Spinal cord (tissue), 10 donors: ENCODE results near the gene TCEA3. TPM values are rescaled to one million over a fixed set of nuclear protein-coding genes. Genes with fewer than 3 reads are reported as not detected.
A peak's percentile ranks its signal among the peaks of the same experiment; 100 is the strongest.
"Not testable (repeated sequence)": the region's sequence is repeated elsewhere in the genome, so short reads cannot be mapped to it uniquely, and the experiment has no call there.

Source experiments
- DNase-seq, 6 donors: peaks; one replicate each; pipeline versions ENCODE4 v3.0.0 to v3.0.0-alpha.2; 2013 to 2015; ENCODE audit warnings: low spot score in 6 of 6, low read depth in 4 of 6
- H3K27ac ChIP-seq: one replicate; pipeline ENCODE4 v1.5.1; 2013; ENCODE audit warnings: low read depth, low read length, control low read depth
- H3K27me3 ChIP-seq: one replicate; pipeline ENCODE4 v1.6.1; 2013; ENCODE audit warnings: low read length; ENCODE audit not compliant: control insufficient read depth, insufficient read depth
- H3K36me3 ChIP-seq: one replicate; pipeline ENCODE4 v1.6.1; 2013; ENCODE audit warnings: low read length; ENCODE audit not compliant: control insufficient read depth, insufficient read depth
- H3K4me1 ChIP-seq: one replicate; pipeline ENCODE4 v1.6.1; 2013; ENCODE audit warnings: low read length; ENCODE audit not compliant: control insufficient read depth, insufficient read depth
- H3K4me3 ChIP-seq: one replicate; pipeline ENCODE4 v1.5.1; 2013; ENCODE audit warnings: low read depth, low read length, control low read depth
- H3K9me3 ChIP-seq: one replicate; pipeline ENCODE4 v1.6.1; 2013; ENCODE audit warnings: low read length; ENCODE audit not compliant: control insufficient read depth, insufficient read depth
- WGBS: methylation state at CpG from one replicate; pipeline ENCODE4 v1.1.5; 2013; ENCODE audit warnings: missing lambda C conversion rate; ENCODE audit not compliant: insufficient coverage; 5-methylcytosine and 5-hydroxymethylcytosine counted together
- polyA plus RNA-seq, 2 donors: library from polyadenylated mRNA; unstranded; fragments of 120-200 nt; gene quantifications; one replicate each; pipeline ENCODE4 v1.2.1, GENCODE V29; 2013; ENCODE audit not compliant: insufficient read length in 2 of 2
- total RNA-seq, 2 donors: library from RNA; depleted of rRNA in 1 of 2; stranded (reverse); fragments of 120-200 nt in 1 of 2; fragments of >200 nt in 1 of 2; gene quantifications; one replicate each; pipeline versions ENCODE4 v1.2.3 to v1.2.4, GENCODE V29; 2013 to 2014
- donor health status: healthy.

Gene TCEA3
- total and polyA plus RNA-seq, 4 donors, result 9.1 to 32.6 (median 16.6) TPM

GRCh38 chr1:23374079-23374735, 50.3 kb downstream of the TCEA3 start:
- not testable (repeated sequence) for H3K9me3 ChIP-seq, H3K27ac ChIP-seq, DNase-seq, H3K36me3 ChIP-seq, H3K27me3 ChIP-seq, H3K4me3 ChIP-seq
- 89% methylated on average over 12 of the region's 12 CpGs for WGBS
- H3K4me1 ChIP-seq, result peaks cover 40% of the 10 kb centered on the region

- 73% methylated on average over 12 of the region's 13 CpGs for WGBS
- H3K9me3 ChIP-seq, result no peaks in the 10 kb centered on the region
- no peaks in the 10 kb centered on the region for H3K27me3 ChIP-seq
- no peak overlapping the region for H3K4me3 ChIP-seq
- DNase-seq, result no peak
- peak overlapping the region; percentile 99 for H3K27ac ChIP-seq
- peaks cover 4% of the 10 kb centered on the region for H3K36me3 ChIP-seq
- H3K4me1 ChIP-seq, result peaks cover 46% of the 10 kb centered on the region
Observed at GRCh38 chr1:23371987-23372880, 52.3 kb downstream of the TCEA3 start.

- DNase-seq, result peak in 2 of 6 donors; percentile 69 to 71
- H3K4me3 ChIP-seq, result peak overlapping the region; percentile 98
- no peaks in the 10 kb centered on the region for H3K9me3 ChIP-seq
- 12% methylated on average over 13 of the region's 13 CpGs for WGBS
- H3K36me3 ChIP-seq, result peaks cover 4% of the 10 kb centered on the region
- no peaks in the 10 kb centered on the region for H3K27me3 ChIP-seq
- H3K27ac ChIP-seq, result peak overlapping the region; percentile 99
- peaks cover 43% of the 10 kb centered on the region for H3K4me1 ChIP-seq
Observed at GRCh38 chr1:23370709-23371584, 53.6 kb downstream of the TCEA3 start.

- peak overlapping the region; percentile 98 for H3K4me3 ChIP-seq
- no peaks in the 10 kb centered on the region for H3K9me3 ChIP-seq
- peak in 2 of 6 donors; percentile 11 to 22 for DNase-seq
- peak overlapping the region; percentile 99 for H3K27ac ChIP-seq
- H3K27me3 ChIP-seq, result no peaks in the 10 kb centered on the region
- peaks cover 43% of the 10 kb centered on the region for H3K4me1 ChIP-seq
- WGBS, result 19% methylated on average over 3 of the region's 5 CpGs
- peaks cover 6% of the 10 kb centered on the region for H3K36me3 ChIP-seq
Observed at GRCh38 chr1:23370330-23370708, 54.2 kb downstream of the TCEA3 start.

GRCh38 chr1:23369335-23370013, 55.1 kb downstream of the TCEA3 start, which contains the start of gene ZNF436:
Gene ZNF436 (minus strand): TSS chr1:23369836. CDS start chr1:23368005, 1,831 bp downstream.
- Histone ChIP-seq H3K4me3 (peak within 1 kb of the TSS; percentile 98), H3K27me3 (no peaks in the 10 kb centered on the region), H3K4me1 (peaks cover 43% of the 10 kb centered on the region), H3K36me3 (peaks cover 6% of the 10 kb centered on the region), H3K9me3 (no peaks in the 10 kb centered on the region), H3K27ac (peak within 1 kb of the TSS; percentile 99)
- peak; percentile 65 to 94 (median 76) for DNase-seq
- WGBS, result 0% methylated on average over 21 of the region's 29 CpGs

- no peaks in the 10 kb centered on the region for H3K27me3 ChIP-seq
- under 1% methylated on average over 61 of the region's 61 CpGs for WGBS
- peaks cover 43% of the 10 kb centered on the region for H3K4me1 ChIP-seq
- DNase-seq, result peak; percentile 87 to 98 (median 92)
- peaks cover 11% of the 10 kb centered on the region for H3K36me3 ChIP-seq
- peak overlapping the region; percentile 98 for H3K4me3 ChIP-seq
- peak overlapping the region; percentile 99 for H3K27ac ChIP-seq
- H3K9me3 ChIP-seq, result no peaks in the 10 kb centered on the region
Observed at GRCh38 chr1:23368562-23369334, 55.8 kb downstream of the TCEA3 start.

- Histone ChIP-seq H3K4me1 (peaks cover 43% of the 10 kb centered on the region), H3K27ac (peak overlapping the region; percentile 99), H3K27me3 (no peaks in the 10 kb centered on the region), H3K9me3 (peaks cover 2% of the 10 kb centered on the region), H3K4me3 (peak overlapping the region; percentile 98), H3K36me3 (peaks cover 14% of the 10 kb centered on the region)
- 0% methylated on average over 40 of the region's 41 CpGs for WGBS
- peak; percentile 86 to 100 (median 98) for DNase-seq
Observed at GRCh38 chr1:23367791-23368561, 56.6 kb downstream of the TCEA3 start.

- WGBS, result 46% methylated on average over 4 of the region's 9 CpGs
- no peak for DNase-seq
- Histone ChIP-seq H3K9me3 (peaks cover 7% of the 10 kb centered on the region), H3K27me3 (no peaks in the 10 kb centered on the region), H3K4me3 (peak overlapping the region; percentile 98), H3K4me1 (peaks cover 43% of the 10 kb centered on the region), H3K36me3 (peaks cover 19% of the 10 kb centered on the region), H3K27ac (peak overlapping the region; percentile 99)
Observed at GRCh38 chr1:23367451-23367790, 57.1 kb downstream of the TCEA3 start.
